Stimulated activated CD8-positive, alpha-beta memory T cell treated with anti-CD3 and anti-CD28 coated beads, Interleukin-12 subunit alpha, Interleukin-12 subunit beta, amount 100 ng/mL, for 24 hours (primary cell): ENCODE results near the gene RRP9.
"Not testable (repeated sequence)": the region's sequence is repeated elsewhere in the genome, so short reads cannot be mapped to it uniquely, and the experiment has no call there.

Experiments
- DNase-seq: peaks from one replicate; pipeline ENCODE4 v3.0.0-alpha.2; 2020; ENCODE audit errors: extremely low read depth

The RRP9 gene

GRCh38 chr3:51904034-51904823, 37.5 kb downstream of the RRP9 start:
- no peak for DNase-seq

GRCh38 chr3:51902361-51902760, 39.3 kb downstream of the RRP9 start:
- not testable (repeated sequence) for DNase-seq

- DNase-seq, result not testable (repeated sequence)
These were observed 41.7 kb downstream of the RRP9 start for GRCh38 chr3:51900043-51900442.

- DNase-seq, result no peak
These were observed 44.3 kb downstream of the RRP9 start for GRCh38 chr3:51897391-51897790.

- DNase-seq, result no peak
These were observed 44.9 kb downstream of the RRP9 start for GRCh38 chr3:51896607-51897305.

GRCh38 chr3:51894939-51895338, 46.8 kb downstream of the RRP9 start:
- DNase-seq, result no peak

- no peak for DNase-seq
These were observed 47.3 kb downstream of the RRP9 start for GRCh38 chr3:51894391-51894790.

GRCh38 chr3:51891242-51892039, 50.3 kb downstream of the RRP9 start:
- no peak for DNase-seq

GRCh38 chr3:51888463-51889105, 53.1 kb downstream of the RRP9 start:
- no peak for DNase-seq

- no peak for DNase-seq
These were observed 54.1 kb downstream of the RRP9 start for GRCh38 chr3:51887620-51888019.

- no peak for DNase-seq
These were observed 55.3 kb downstream of the RRP9 start for GRCh38 chr3:51886447-51886846.
